ENCODE measurements around the gene SF3B5.

Gene SF3B5

GRCh38 chr6:144093658-144094057 is 1.7 kb downstream of the SF3B5 start:
- Histone ChIP-seq H2AFZ (ENCODE audit: low read length) (no peak overlapping the region), H3K79me2 (ENCODE audit: insufficient read depth, low read length) (peaks cover 13% of the 10 kb centered on the region), H3K27ac (ENCODE audit: low read depth, low read length, poor library complexity, severe bottlenecking) (no peak overlapping the region), H3K4me2 (ENCODE audit: low read length) (peak overlapping the region; percentile 92), H4K20me1 (ENCODE audit: insufficient read depth, low read length) (no peaks in the 10 kb centered on the region), H3K9ac (ENCODE audit: low read length) (no peak overlapping the region), H3K4me1 (ENCODE audit: insufficient read depth, low read length, severe bottlenecking) (peaks cover 26% of the 10 kb centered on the region), H3K4me3 (ENCODE audit: low read depth, low read length, poor library complexity, severe bottlenecking) (peak overlapping the region; percentile 91), H3K27me3 (ENCODE audit: insufficient read depth, low read length) (no peaks in the 10 kb centered on the region), H3K36me3 (ENCODE audit: insufficient read depth, low read length) (no peaks in the 10 kb centered on the region; the same call in 1 of the 2 replicates), H3K9me3 (ENCODE audit: low read length) (no peaks in the 10 kb centered on the region), H3K9me2 (ENCODE audit: low read depth, low read length) (no peaks in the 10 kb centered on the region), H3F3A (ENCODE audit: insufficient read depth, low read length) (no peaks in the 10 kb centered on the region)
- TF ChIP-seq CTCF (IDR thresholded peaks at IDR 0.05; ENCODE audit: low read length) (no peak), EZH2 (IDR thresholded peaks at IDR 0.05; ENCODE audit: borderline replicate concordance, low read length) (no peak)

- peaks cover 13% of the 10 kb centered on the region for H3K79me2 ChIP-seq (ENCODE audit: insufficient read depth, low read length)
- H3K9ac ChIP-seq (ENCODE audit: low read length) = no peak overlapping the region
- H4K20me1 ChIP-seq (ENCODE audit: insufficient read depth, low read length) = no peaks in the 10 kb centered on the region
- no peaks in the 10 kb centered on the region for H3K27me3 ChIP-seq (ENCODE audit: insufficient read depth, low read length)
- H3K4me1 ChIP-seq (ENCODE audit: insufficient read depth, low read length, severe bottlenecking) = peaks cover 26% of the 10 kb centered on the region
- no peaks in the 10 kb centered on the region for H3F3A ChIP-seq (ENCODE audit: insufficient read depth, low read length)
- H3K4me3 ChIP-seq (ENCODE audit: low read depth, low read length, poor library complexity, severe bottlenecking) = no peak overlapping the region
- no peak overlapping the region for H2AFZ ChIP-seq (ENCODE audit: low read length)
- H3K9me3 ChIP-seq (ENCODE audit: low read length) = no peaks in the 10 kb centered on the region
- no peaks in the 10 kb centered on the region for H3K9me2 ChIP-seq (ENCODE audit: low read depth, low read length)
- TF ChIP-seq CTCF (IDR thresholded peaks at IDR 0.05; ENCODE audit: low read length) = no peak
- no peak for TF ChIP-seq EZH2 (IDR thresholded peaks at IDR 0.05; ENCODE audit: borderline replicate concordance, low read length)
- peak overlapping the region; percentile 92; the same call in 1 of the 2 replicates for H3K4me2 ChIP-seq (ENCODE audit: low read length)
- no peaks in the 10 kb centered on the region; the same call in 1 of the 2 replicates for H3K36me3 ChIP-seq (ENCODE audit: insufficient read depth, low read length)
- no peak overlapping the region for H3K27ac ChIP-seq (ENCODE audit: low read depth, low read length, poor library complexity, severe bottlenecking)
Measured at GRCh38 chr6:144093236-144093635, 2.1 kb downstream of the SF3B5 start.

GRCh38 chr6:144090384-144090783 is 5.0 kb downstream of the SF3B5 start:
- H3K27ac ChIP-seq (ENCODE audit: low read depth, low read length, poor library complexity, severe bottlenecking) = no peak overlapping the region
- H3K9ac ChIP-seq (ENCODE audit: low read length) = no peak overlapping the region
- no peaks in the 10 kb centered on the region; the same call in 1 of the 2 replicates for H3K36me3 ChIP-seq (ENCODE audit: insufficient read depth, low read length)
- no peaks in the 10 kb centered on the region for H3K9me3 ChIP-seq (ENCODE audit: low read length)
- H3K9me2 ChIP-seq (ENCODE audit: low read depth, low read length) = no peaks in the 10 kb centered on the region
- H3K4me1 ChIP-seq (ENCODE audit: insufficient read depth, low read length, severe bottlenecking) = peaks cover 21% of the 10 kb centered on the region
- no peak overlapping the region for H3K4me2 ChIP-seq (ENCODE audit: low read length)
- no peaks in the 10 kb centered on the region for H4K20me1 ChIP-seq (ENCODE audit: insufficient read depth, low read length)
- H3F3A ChIP-seq (ENCODE audit: insufficient read depth, low read length) = no peaks in the 10 kb centered on the region
- H3K4me3 ChIP-seq (ENCODE audit: low read depth, low read length, poor library complexity, severe bottlenecking) = no peak overlapping the region
- H2AFZ ChIP-seq (ENCODE audit: low read length) = no peak overlapping the region
- no peak for TF ChIP-seq EZH2 (IDR thresholded peaks at IDR 0.05; ENCODE audit: borderline replicate concordance, low read length)
- TF ChIP-seq CTCF (IDR thresholded peaks at IDR 0.05; ENCODE audit: low read length) = no peak
- peaks cover 13% of the 10 kb centered on the region for H3K79me2 ChIP-seq (ENCODE audit: insufficient read depth, low read length)
- H3K27me3 ChIP-seq (ENCODE audit: insufficient read depth, low read length) = no peaks in the 10 kb centered on the region
